ENCODE results near the gene FGD3.
A peak's percentile ranks its signal among the peaks of the same experiment; 100 is the strongest.
"Not testable (repeated sequence)": the region's sequence is repeated elsewhere in the genome, so short reads cannot be mapped to it uniquely, and the experiment has no call there.

Gene FGD3

DNA sequence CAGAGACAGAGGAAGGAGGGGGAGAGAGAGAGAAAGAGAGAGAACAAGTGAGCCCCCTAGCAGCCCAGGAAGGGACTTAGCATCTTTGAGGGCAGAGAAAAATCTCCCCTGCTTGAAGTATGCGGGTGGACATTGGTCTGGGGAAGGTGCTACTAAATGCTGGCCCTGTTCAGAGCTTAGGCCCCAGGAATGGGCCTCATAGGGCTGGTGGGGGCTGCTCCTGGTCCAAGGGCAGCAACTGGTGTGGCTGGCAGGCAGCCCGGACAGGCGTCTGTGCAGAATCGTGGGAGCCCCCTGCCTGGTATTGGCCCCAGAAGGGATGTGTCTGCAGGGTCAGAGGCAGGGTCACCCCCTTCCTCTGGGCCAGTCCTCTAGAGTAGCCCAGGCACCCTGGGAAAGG lies 63.4 kb downstream of the FGD3 start:
- no peak for DNase-seq

DNA sequence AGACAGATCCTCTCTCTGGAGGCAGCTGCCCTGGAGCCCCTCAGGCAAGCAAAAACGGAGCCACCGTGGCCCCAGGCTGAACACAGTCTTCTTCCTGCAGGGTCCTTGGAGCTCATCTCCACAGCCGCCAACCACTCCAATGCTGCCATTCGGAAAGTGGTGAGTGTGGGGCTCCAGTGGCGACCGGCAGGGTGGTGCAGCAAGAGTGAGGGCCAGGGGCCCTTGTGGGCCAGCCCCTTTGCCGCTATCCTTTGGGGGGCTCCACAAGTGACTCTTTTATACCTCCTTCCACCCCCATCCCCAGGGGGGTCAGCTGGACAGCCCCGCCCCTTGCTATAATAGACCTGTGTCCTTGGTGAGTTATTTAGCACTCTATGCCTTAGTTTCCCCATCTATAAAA lies 63.8 kb downstream of the FGD3 start:
- DNase-seq, result no peak

DNA sequence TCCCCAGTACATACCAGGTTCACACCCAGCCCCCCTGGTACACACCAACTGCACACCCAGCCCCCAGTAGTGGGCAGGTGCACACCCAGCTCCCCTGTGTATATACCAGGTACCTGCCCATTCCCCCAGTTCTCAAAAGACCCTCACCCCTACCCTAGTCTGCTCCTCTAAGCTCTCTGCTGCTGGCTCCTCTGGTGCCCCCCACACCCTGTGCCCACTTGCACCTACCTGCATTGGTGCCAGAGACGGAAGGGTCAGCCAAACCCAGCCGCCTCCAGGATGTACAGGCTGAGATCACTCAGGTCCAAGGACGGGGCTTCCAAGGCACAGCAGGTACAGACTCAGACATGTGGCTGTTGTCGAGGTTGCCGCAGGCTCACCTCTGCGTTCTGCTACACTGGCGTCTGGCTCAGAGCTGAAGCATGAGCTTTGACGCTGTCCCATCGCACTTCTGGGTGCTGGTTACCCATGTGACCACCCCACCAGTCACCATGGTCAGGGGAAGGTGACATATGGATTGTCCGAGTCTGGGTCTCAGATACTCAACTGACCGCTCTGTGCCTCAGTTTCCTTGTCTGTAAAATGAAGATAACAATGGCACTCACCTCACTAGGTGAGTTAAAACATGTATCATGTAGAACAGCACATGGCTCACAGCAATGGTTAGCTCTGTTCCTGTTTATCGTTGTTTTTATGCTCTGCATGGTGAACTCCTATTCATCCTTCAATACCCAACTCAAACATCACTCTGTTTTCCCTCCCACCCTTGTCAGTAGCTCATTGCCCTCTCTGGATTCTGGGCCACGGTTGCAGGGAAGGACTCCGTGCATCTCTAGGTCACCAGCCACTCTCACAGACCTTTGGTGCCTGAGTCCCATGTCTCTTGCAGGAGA lies 65.9 kb downstream of the FGD3 start:
- no peak for DNase-seq

DNA sequence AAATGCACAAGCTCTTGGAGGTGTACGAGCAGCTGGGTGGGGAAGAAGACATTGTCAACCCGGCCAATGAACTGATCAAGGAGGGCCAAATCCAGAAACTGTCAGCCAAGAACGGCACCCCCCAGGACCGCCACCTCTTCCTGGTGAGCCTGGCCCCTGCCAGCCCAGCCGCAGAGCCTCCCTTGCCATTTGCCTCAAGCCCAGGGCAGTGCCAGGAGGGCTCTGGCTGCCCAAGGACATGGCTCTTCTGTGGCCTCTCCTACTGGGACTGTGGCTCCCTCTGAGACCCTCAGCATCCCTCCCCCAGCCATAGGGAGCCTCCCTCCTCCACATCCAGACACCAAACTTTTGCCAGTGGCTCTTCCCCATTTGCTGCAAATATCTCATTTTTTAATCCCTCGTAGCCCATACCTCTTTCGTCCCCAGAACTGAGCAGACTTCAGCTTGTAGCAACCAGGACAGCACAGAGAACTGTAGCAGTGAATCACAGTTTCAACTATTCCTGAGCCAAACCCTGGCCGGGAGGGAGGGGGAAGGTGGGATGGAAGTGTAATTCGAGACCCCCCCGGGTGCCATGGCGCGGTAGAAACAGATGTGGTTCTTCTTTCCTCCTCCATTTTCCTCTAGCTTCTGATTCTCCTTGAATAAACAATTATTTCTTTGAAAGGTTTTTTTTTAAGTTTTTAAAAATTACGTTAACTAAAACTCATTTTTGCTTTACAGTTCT lies 66.7 kb downstream of the FGD3 start:
- no peak for DNase-seq

DNA sequence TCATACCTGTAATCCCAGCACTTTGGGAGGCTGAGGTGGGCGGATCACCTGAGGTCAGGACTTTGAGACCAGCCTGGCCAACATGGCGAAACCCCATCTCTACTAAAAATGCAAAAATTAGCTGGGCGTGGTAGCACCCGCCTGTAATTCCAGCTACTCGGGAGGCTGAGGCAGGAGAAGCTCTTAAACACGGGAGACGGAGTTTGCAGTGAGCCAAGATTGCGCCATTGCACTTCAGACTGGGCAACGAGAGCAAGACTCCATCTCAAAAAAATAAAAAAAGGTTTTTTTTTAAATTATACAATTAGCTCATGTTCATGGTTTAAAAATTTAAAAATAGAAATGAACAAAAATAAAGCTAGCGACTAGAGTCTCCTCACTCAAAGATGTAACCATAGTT lies 67.9 kb downstream of the FGD3 start:
- DNase-seq, result not testable (repeated sequence)

DNA sequence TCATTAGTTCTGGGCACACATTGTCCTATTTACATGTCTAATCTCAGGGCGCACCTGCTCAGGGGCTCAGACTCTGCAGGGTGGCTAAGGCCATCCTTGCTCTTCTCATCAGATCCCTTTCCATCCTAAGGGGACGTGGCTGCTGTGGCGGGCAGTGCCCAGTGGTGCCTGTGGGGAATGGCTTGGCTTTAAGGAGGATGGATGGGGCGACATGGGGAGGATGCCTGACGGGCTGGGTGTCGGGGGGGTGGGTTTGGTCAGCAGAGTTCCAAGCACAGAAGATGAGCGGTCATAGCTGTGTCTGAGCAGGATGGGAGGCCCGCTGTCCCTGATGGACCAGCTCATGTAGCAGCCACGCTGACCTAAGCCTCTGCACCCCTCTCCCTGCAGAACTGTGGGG lies 70.3 kb downstream of the FGD3 start:
- no peak for DNase-seq

DNA sequence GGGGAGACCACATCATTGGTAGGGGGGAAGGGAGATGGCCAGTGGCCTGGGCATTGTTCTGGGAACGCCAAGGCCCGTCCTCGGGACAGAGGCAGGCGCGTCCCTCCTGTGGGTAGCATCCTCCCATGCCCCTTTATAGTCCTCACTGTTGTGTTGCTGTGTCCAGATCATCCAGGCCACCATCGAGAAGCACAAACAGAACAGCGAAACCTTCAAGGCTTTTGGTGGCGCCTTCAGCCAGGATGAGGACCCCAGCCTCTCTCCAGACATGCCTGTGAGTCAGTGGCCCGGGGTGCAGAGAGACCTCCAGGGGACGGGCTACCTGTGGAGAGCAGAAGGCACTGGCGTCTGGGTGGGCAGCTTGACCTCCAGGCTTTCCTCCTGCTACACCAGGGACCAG lies 72.8 kb downstream of the FGD3 start:
- DNase-seq, result no peak

DNA sequence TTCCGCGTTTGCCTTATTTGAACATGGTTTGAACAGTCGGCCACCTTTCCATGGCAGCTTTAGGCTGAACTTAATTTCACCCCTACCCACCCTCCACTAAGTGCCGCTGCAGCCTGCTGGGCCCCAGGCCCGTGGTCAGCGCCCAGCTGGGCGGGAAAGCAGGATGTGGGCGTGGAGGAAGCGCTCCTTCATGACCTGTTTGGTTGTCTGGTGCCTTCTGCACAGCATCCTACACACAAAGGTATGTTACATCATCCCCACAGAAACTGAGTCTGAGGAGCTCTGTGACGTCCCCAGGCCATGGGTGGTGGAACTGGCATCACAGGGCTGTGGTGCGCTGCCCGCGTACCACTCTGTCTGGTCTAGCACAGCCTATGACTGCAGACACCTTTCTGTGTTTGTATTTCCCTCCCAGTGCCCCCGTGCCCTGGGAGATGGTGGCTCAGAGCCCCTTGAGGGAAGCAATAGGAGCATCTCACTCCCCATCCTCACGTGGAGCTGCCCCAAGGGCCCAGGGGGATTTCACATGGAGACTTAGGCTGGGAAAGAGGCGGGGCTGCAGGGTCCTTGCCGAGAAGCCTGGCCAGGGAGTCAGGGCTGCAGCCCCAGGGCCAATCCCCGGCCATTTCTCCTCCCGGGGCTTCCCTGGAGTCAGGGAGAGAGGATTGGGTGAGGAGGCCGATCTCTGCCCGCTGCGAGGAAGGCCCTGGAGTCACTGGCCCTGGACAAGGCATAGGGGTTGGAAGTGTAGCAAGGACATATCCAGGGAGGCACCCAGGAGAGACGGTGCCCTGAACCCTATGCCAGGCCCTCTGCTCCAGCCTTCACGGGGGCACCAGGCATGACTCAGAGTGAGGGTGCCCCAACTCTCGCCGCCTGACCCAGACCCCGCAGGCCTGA lies 73.7 kb downstream of the FGD3 start:
- no peak for DNase-seq

DNA sequence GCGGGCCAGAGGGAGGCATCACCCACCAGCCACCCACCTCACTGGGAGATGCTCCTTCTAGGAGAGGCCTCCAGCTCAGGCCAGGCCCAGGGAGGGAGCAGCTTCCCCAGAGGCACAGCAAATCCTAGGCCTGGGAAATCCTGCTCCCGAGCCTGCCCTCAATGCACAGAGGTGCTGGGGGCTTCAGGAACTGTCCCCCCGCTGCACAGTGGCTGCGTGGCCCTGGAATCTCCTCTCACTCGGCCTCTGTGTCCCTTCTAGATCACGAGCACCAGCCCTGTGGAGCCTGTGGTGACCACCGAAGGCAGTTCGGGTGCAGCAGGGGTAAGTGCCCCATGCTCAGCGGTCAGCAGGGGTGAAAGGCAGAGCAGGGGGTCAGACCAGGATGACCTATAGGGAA lies 74.7 kb downstream of the FGD3 start:
- DNase-seq, result no peak

DNA sequence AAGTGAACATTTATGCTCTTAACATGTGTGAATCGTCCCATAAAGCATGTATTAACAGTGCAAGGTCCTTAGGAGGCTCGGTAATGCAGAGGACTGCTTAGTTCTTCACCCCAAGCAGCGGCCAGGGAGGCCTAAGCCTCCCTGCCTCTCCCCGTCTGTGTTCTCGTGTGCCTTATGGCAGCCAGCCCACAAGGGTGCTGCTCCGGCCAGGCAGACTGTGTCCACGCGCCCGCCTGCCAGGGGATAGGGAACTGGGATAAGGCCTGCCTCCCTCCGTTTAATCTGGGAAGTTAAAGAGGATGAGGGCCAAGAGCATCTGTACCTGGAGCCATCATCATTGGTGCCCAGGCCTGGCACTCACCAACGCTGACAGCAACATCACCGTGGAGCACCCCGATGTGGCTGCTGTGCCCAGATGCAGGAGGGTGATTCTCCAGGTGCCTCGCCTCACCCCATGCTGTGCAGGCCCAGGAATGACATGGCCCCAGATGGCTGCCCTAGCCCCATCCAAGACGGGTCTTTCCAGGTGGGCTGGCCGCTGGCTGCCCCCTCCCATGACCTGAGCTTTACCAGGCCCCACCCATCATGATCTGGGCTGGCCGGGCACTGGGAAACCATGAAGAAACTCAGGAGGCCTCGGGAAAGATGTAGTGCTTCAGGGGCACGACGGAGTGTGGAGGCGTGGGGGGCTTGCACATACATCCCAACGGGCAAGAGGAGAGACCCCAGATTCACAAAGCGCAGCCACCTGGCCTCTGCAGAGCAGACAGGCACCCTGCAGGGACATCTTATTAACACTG lies 75.6 kb downstream of the FGD3 start:
- DNase-seq, result no peak

DNA sequence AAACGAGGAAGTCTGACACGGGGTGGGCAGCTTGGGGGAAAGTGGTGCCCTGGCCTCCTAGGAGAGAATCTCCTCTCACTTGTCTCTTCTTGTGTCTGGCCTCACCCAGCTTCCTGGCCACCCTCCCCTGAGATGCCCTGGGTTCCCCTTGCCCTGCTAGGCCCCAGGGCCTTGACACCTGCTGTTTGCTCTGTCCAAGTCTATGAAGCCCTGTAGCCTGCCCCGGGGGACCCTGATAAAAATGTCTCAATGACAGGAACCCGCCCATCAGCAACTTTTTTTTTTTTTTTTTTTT lies 76.1 kb downstream of the FGD3 start:
- no peak for DNase-seq

DNA sequence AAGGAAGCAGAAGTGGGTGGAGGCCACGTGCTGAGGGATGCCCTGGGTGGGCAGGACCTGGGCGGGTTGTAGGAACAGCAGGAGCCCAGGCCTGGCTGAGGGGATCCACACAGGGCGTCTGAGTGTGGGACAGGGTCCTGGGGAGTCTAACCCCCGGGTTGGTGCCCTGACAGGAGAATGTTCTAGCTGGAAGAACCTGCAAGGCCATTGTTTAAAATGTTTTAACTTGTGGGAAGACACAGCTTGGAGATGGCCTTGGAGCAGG lies 77.3 kb downstream of the FGD3 start:
- no peak for DNase-seq

DNA sequence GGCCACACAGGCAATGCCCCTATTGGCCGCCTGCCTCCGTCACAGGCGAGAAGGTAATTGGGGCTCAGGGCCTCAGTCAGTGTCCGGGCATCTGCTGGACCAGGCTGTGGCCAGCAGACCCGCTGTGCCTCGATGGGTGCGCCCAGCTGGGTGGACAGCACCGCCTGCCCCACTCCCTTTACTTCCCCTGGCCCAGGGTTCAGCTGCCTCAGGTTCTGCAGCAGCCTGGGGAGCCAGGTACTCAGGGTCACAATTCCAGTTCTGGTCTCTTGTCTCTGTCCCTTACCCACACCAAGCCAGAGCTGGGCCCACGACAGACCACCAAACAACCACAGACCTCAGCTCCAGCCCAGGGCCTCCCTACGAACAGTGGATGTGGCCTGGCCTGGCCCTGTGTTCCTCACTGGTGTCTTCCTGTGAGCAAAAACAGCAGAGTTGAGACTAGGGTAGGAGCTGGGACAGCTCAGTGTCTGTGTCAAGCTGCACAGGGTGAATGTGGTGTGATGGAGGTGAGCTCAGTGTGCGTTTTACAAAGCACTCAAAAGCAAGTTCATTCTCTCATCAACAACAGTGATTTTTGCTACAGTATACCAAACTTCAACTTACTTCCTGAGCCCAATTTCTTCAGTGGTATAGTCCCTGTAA lies 77.8 kb downstream of the FGD3 start:
- DNase-seq, result no peak

DNA sequence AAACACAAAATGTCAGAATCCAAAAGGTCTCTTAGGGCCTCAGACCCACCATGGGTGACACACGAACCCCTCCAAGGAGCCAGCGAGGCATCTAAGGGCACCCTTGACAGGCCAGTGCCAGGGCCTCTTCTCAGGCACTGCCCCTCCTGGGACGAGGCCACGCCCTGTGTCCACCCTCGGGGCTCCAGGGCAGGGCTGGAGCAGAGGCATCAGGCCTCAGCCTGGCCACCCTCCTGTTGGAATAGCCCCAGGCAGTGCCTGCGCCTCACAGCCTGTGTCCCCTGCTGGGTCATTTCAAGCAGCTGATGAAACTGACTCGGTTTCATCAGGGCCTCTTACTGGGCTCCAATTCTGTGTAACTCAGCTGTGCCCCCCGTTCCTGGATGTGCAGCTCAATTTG lies 78.4 kb downstream of the FGD3 start:
- no peak for DNase-seq

DNA sequence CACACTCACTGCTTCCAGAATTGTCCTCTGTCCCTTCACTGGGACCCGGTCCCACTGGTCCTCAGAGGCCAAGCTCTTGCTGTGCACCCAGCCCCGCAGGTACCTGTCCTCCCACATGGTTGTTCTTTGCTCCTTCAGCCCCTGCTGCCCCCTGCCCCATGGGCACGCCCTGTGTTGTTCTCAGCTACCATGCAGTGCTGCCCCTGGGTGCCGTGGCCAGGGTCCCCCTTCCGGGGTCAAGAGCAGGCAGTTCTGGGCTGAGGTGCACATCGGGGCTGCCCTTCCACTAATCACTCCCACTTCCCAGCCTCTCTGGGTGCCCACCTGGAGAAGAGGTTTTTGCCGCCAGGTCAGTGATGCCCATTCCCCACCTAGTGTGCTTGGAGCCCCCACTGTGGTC lies 79.3 kb downstream of the FGD3 start:
- no peak for DNase-seq

DNA sequence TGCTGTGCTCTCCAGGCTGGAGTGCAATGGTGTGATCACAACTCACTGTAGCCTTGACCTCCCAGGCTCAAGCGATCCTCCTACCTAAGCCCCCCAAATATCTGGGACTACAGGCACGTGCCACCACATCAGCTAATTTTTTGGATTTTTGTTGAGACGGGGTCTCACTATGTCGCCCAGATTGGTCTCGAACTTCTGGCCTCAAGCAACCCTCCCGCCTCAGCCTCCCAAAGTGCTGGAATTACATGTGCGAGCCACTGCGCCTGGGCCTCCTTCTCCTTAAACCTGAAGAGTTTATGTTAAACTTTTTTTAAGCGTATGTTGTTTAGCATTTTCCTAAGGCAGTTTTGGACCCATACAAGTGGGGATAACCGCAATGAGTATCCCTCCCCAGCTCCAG lies 80.4 kb downstream of the FGD3 start:
- no peak for DNase-seq

DNA sequence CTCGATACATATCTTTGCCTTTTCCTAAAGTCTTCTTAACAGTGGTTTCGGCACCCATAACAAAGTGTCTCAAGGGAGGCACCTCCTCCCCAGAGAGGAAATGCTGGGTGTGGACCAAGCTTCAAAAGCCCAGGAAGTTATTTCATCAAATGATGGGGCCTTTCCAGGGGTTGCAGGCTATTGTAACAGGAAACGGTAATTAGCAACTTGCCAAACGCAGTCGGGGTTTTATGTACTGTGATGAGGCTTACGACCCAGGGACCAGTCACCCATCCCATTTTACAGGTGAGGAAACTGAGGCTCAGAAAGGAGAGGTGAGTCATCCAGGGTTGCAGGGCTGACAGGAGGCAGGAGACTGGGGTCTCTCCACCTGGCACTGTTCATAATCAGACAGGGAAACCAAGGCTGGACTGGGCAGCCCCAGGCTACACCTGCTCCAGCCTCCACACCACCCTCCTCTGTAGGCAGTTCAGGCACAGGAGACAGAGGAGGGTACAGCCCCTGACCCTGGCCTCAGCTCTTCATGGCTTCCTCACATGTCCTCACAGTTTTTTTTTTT lies 81.2 kb downstream of the FGD3 start:
- DNase-seq, result no peak

DNA sequence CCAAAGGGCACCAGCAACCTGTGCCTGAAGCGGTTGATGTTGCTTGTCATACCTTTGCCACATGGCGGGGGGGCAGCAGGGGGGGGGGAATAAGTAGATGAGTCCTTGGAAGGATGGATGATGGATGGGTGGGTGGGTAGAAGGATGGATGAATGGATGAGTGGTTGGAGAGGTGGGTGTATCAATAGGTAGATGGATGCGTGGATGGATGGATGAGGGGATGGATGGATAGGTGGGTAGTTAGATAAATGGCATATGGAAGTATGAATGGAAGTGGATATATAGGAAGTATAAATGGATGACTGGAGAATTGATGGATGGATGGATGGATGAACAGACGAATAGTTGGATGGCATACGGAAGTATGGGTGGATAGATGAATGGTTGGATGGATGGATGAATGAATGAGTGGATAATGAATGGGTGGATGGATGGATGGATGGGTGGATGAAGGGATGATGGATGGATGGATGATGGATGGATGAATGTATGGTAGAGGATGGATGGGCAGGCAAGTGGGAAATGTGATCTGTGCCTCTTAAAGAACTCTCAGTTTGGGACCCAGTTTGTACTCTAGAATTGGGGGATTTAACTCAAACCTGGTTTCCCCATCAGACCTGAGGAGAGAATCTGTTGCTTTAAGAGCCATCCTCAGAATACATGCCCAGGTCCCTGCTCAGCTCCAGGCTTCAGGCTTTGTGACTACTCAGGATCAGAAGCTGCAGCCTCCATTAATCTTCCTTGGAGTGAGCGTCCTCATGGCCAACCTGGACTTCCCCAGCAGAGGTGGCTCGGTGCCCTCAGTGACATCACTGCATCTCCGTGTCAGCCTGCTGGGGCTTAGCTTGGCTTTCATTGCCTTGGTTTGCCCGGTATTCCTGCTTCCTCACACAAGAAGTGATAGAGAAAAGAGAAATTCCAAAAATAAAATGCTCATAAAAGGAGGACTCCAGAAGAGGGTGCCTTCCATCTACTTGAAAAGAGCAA lies 83.6 kb downstream of the FGD3 start:
- DNase-seq, result no peak

DNA sequence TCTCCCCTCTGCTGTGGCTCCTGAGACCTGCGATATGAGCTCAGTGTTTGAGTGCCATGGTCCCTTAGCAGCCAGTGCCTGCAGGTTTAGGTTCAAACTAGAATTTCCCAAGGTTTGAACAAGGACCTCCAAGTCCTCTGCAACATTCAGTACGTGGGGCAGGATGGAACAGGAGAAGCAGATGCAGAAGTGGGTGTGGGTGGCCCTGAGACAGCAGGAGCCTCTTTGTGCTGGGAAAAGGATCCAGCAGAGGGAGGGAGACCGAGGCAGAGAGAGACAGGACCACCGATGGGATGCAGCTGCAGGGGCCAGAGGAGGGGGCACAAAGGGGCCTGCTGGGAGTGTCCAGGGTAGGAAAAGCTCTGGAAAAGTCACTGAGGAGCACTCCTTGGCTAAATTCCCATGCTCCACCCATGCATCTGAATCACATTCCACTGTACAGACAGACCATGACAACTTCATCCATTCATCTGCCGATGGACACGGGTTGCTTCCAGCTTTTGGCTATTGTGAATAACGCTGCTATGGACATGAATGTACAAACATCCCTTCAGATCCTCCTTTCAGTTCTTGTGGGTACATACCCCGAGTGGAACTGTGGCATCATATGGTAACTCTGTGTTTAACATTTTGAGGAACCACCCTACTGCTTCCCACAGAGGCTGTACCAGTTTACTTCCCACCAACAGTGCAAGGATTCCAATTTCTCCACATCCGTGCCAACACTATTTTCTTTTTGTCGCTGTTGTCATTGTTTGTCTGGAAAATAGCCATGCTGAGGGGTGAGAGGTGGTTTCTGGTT lies 84.5 kb downstream of the FGD3 start:
- peak; percentile 63 for DNase-seq

DNA sequence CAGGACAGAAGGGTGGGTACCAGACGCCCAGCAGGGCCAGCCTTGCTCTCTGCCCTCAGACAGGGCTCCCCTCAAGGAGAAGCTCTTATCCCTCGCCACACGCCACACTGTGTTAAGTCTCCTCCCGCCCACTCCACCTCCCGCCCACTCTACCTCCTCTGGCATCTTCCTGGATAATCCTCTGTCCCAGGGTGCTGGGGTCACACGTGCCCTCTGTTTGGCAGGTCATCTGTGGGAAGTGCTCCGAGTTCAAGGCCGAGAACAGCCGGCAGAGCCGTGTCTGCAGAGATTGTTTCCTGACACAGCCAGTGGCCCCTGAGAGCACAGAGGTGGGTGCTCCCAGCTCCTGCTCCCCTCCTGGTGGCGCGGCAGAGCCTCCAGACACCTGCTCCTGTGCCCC lies 85.2 kb downstream of the FGD3 start:
- no peak for DNase-seq

Measured in kidney glomerular epithelial cell (primary cell).